GM12892 (cell line): ENCODE data around the gene RASGRP1.

Source experiments
- POLR2A ChIP-seq: IDR thresholded peaks from 2 replicates; pipeline ENCODE4 v1.6.1; 2011; ENCODE audit warnings: low read depth, low read length, control low read depth
- POLR2AphosphoS5 ChIP-seq: IDR thresholded peaks from 2 replicates; pipeline ENCODE4 v1.6.1; 2011; ENCODE audit warnings: low read depth, low read length, control low read depth
- TAF1 ChIP-seq: IDR thresholded peaks from 2 replicates; pipeline ENCODE4 v1.6.1; 2011; ENCODE audit warnings: low read depth, mild to moderate bottlenecking, control low read depth, low read length, borderline replicate concordance

DNA sequence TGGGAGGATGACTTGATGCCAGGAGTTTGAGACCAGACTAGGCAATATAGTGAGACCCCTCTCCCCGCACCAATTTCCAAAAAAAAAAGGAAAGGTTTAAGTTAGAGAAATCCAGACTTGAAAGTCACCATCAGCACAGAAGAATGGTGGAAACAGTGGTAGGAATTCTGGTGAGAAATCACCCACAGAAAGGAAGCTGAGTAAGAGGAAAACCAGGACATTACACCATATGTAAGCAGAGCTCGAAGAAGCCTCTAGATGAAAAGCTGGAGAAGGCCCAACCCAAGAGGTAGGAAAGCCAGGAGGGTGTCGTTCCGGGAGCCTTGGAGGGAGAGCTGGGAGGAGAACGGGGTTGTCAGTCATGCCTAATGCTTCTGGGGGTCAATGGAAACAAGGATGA, 40.5 kb downstream of the RASGRP1 start:
- TF ChIP-seq POLR2AphosphoS5: no peak
- no peak for TF ChIP-seq POLR2A
- no peak for TF ChIP-seq TAF1
